GM18508 (cell line): Measurements from ENCODE around the gene CASP7.

Source experiments
- ATAC-seq: cut with Tn5 transposase; IDR thresholded peaks from one replicate; pipeline ENCODE4 v1.9.1; 2021; ENCODE audit warnings: moderate number of reproducible peaks; ENCODE audit not compliant: insufficient read depth, unreplicated experiment

CASP7 gene

GRCh38 chr10:113709221-113709838 is 29.6 kb downstream of the CASP7 start:
- ATAC-seq: no peak

DNA sequence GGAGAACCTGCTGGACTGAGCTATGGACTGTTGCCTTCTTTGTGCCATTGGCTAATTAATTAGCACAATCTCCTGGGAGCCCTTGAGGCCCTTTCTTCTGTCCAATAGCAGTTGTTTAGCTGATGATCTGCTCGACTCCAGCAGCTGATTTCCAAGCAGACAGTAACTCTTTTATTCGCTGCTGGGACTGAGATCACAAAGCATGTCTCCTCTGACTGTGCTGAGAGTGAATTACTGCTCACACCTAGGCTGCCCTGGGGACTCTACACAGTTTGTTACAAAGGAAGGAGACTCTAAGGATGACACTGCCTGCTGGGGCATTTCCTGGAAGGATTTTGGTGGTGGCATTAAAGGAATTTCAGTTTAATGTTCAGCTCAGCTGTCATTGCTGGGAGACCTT is 31.4 kb downstream of the CASP7 start:
- ATAC-seq: no peak

- no peak for ATAC-seq
Observed at GRCh38 chr10:113712024-113712423, 32.3 kb downstream of the CASP7 start.

DNA sequence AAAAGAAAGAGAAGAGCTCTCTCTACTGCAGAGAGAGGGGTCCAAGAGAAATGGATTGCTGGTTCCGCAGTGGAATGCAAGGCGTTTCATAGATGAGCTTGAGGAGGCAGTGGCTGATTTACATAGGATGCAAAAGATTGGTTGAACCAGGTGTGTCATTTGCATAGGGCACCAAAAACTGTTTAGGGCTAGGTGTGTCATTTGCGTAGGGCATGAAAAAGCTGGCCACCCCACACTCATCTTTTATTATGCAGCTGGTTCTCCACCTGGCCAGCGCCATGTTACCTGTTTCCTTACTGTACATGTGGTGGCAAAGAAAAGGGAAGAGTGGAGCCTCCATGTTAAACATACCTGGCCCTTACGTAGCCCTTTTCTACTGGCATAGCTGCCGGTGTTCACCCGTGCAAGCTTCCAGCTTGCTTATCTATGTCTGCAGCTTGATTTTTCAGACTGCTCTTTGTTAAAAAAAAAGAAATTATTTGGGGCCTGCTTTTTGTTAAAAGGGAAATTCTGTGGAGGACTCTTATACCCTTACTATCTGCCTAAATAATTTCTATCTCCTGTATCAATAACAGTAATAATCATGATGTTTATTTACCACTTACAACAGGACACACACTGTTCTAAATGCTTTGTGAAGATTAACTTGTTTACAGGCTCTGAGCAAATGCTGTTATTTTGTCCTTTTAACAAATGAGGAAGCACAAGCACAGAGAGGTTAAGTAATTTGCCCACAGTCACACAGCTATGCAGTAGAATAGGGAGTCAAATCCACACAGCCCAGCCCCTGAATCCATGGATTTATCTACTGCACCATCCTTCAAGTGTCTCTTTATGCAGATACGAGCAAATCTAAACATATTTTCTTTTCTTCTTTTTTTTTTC is 33.3 kb downstream of the CASP7 start:
- no peak for ATAC-seq

- no peak for ATAC-seq
Observed at GRCh38 chr10:113713640-113713982, 33.9 kb downstream of the CASP7 start.

DNA sequence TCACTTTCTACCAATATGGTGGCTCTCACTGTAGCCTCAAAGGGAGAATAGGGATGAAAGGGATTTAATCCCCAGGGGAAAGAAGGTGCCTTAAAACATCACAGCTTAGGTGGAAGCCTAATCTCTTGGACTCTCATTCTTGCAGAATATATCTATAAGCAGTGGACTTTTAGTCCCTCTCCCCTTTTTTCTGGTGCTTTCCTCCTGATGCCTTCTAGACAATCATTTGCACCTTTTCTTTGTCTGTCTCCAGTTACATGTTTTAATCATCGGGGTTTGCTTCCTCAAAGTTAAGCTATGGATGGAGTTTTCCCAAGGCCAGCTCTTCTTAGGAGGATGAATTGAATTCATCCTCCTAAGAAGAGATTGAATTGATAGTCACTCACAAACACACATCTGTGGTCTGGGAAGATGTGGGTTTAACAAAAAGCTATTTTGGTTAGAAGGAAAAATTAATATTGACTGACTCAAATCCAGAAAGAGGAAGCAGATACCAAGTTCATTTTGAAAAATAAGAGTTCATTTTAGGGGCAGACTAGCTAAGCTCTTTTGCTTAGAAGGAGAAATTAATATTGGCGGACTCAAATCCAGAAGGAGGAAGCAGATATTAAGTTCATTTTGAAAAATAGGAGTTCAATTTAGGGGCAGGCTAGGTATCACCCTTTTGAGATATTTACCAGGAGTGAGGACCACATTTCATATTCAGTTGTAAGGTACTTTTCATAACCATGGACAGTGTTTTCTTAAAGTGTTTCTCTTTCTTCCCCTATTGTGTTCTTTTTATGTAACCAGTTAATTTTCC is 36.6 kb downstream of the CASP7 start:
- no peak for ATAC-seq

DNA sequence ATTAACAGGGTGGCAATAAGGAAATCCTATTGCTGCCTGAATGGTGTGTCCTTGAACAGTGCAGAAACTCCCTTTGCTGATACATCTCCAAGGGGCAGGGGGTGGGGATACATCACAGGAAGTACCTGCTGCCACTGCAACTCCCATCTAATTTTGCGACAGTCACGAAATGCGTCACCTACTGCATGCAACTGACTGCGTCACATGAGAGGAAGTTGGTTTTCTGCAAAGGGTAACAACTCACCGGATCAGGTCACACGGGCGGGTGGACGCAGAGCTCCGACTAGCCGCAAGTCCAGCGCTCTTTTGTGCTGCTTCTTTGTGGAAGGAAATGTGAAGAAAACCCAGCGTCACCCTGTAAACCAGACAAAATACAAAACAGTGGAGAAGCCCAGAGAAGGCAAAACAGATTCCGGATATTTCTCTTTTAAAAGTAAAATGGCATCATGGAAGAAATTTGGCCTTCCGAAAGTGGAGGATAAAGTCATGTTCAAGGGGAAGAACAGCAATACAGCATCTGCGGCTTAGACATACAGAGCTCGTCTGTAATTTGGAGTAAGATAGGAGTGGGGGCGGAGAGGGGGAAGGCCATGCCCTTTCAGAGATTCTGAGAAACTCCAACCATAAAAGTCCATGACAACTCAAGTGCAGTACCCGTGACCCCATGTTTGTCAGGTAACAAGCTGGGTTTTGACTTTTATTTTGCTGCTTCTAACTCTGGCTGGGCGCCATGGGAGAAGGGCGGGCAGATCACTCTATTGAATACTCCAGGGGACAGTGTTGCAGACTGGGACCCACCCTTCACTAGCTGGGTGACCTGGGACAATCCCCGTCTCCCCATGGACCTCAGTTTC is 39.5 kb downstream of the CASP7 start:
- no peak for ATAC-seq

DNA sequence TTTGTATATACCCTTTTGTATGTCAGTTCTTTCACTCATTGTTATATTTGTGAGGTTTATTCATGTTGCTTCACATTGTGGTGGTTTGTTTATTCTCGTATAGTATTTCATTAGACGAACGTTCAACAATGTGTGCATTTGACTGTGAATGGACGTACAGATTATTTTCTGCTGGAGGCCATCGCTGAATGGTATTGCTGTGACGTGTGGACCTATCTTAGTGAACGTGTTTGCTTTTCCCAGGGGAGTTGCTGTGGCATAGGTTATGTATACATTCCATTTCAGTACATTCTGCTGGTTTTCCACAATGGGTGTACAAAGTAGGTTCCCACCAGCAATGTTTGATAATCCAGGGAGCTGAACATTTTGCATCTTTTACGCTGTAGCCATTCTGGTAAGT is 40.7 kb downstream of the CASP7 start:
- ATAC-seq: no peak

DNA sequence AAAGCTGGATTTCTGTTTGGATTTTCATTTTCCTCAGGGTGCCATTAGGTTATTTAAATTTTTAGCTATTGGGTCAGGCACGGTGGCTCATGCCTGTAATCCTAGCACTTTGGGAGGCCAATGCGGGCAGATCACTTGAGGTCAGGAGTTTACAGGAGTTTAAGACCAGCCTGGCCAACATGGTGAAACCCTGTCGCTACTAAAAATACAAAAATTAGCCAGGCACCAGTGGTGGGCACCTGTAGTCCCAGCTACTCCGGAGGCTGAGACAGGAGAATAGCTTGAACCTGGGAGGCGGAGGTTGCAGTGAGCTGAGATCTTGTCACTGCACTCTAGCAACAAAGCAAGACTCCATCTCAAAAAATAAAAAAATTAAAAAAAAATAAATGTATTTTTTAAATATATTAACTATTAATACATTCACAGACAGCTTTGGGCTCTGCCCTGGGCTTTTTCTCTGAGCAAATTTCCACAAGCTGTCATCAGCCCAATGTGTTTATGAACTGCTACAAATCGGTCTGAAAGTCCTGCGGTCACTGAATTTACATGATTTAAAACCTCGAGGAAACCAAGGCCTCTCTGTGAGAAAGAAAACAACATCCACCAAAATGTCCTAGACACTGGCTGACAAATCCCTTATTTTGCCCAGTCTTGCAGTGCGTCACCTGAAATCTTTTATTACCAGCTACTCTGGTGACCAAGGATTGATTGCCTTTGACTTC is 52.6 kb downstream of the CASP7 start:
- ATAC-seq: no peak

GRCh38 chr10:113732966-113733365 is 53.3 kb downstream of the CASP7 start:
- ATAC-seq: no peak

GRCh38 chr10:113733635-113734034 is 53.9 kb downstream of the CASP7 start:
- ATAC-seq: no peak

GRCh38 chr10:113735913-113736312 is 56.2 kb downstream of the CASP7 start:
- peak; percentile 68 for ATAC-seq

DNA sequence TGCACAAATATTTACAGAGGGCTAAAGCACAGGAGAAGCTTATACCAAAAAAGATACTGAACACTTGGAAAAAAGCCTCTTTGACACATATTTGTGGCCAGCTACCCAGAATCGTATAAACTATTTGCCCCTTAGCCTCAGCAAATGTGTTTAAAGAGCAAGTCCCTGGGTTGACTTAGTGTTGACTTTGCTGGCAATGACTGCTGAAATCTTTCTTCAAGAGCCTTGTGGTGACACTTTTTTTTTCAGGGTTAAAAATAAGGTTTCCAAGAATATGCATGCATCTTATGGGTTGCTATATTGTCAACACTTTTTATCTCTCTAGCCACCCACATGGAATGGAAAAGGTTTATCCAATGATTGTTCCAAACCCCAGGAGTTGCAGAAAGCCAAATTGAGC is 56.9 kb downstream of the CASP7 start:
- ATAC-seq: no peak

- ATAC-seq: no peak
Observed at GRCh38 chr10:113739031-113739430, 59.3 kb downstream of the CASP7 start.

DNA sequence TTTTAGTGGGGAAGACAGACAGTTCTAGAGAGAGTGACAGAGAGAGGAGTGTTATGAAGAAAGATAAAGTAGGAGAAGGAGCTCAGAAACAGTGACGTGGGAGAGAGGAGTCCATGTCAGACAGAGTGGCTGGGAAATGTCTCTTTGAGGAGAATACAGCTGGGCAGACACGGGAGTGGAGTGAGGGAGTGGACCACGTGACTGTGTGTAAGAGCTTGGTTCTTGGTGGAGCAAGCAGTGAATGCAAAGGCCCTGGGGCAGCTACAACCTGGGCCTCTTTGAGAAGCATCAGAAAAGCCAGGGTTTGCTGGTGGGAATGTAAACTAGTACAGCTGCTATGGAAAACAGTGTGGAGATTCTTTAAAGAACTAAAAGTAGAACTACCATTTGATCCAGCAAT is 59.9 kb downstream of the CASP7 start:
- ATAC-seq: no peak

DNA sequence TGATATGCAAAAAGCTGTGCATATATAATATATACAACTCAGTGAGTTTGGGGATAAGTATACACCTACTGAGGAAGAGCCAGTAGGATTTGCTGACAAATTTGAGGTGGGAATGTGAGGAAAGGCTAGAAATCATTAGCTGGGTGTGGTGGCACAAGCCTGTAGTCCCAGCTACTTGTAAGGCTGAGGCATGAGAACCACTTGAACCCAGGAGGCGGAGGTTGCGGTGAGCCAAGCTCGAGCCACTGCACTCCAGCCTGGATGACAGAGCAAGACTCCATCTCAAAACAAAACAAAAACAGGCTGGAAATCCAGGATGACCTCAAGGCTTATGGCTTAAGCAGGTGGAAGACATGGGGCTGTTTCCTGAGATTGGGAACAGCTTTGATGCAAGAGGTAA is 61.1 kb downstream of the CASP7 start:
- no peak for ATAC-seq

DNA sequence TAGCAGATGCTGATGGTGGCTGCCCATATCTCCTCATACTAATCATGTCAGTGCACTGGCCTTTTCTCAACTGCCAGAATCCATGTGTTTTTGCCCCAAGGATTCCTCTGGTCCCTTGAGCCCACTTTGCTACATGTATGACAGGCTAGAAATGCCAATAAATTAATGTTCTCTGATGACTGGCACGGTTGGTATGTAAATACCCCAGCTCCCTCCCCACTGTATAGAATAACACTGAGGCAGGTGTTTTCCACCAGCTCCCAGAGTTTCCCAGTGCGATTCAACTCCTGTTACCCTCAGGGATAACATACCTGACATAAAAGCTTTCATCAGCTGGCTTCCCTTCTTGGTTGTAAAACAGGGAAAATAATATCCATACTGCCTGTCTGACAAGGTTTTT is 62.8 kb downstream of the CASP7 start:
- no peak for ATAC-seq

- ATAC-seq: no peak
Observed at GRCh38 chr10:113743594-113743993, 63.9 kb downstream of the CASP7 start.

DNA sequence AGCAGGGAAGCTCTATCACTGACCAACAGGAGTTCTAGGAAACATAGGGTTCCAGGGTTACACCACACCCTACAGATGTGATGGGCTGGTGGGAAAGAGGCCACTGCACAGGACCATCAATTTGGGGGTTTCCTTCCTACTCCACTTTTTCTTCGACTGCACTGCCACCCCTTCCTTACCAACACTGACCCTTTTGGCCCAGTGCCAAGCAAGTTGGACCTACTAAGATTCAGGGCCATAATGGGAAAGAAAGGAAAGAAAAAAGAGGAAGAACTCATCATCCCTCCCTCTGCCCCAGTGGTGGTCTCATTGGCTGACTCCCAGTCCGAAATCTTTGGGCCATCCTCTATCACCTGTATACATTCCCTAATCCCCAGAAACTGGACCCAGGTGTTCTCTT is 65.7 kb downstream of the CASP7 start:
- no peak for ATAC-seq
